Eye (tissue), 1 donor: ENCODE measurements around the gene MIER2.
"Not testable (repeated sequence)": the region's sequence is repeated elsewhere in the genome, so short reads cannot be mapped to it uniquely, and the experiment has no call there.

Experiments used
- DNase-seq: peaks from one replicate; pipeline ENCODE4 v3.0.0-alpha.2; 2015

The MIER2 gene

GRCh38 chr19:355536-355935, 10.9 kb upstream of the MIER2 start:
- not testable (repeated sequence) for DNase-seq

DNA sequence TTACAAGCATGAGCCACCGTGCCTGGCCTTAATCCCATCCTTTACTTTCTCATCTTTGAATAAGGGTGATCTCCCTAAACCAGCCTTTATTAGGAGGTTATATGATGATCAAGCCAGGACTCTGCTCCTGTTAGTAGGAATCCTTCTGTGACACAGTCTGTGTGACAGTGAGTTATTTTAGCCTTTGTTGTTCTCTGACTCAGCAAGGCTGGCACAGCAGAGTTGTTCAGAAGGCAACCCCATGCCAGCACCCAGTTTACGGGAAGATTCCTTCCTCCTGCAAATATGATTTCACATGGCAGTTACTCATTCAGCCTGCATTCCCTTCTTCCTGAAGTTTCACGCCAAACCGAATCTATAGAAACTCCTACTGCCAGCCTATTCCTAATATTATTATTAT, 10.5 kb upstream of the MIER2 start:
- DNase-seq: no peak

- DNase-seq: no peak
Measured at GRCh38 chr19:351976-352625, 7.5 kb upstream of the MIER2 start.

DNA sequence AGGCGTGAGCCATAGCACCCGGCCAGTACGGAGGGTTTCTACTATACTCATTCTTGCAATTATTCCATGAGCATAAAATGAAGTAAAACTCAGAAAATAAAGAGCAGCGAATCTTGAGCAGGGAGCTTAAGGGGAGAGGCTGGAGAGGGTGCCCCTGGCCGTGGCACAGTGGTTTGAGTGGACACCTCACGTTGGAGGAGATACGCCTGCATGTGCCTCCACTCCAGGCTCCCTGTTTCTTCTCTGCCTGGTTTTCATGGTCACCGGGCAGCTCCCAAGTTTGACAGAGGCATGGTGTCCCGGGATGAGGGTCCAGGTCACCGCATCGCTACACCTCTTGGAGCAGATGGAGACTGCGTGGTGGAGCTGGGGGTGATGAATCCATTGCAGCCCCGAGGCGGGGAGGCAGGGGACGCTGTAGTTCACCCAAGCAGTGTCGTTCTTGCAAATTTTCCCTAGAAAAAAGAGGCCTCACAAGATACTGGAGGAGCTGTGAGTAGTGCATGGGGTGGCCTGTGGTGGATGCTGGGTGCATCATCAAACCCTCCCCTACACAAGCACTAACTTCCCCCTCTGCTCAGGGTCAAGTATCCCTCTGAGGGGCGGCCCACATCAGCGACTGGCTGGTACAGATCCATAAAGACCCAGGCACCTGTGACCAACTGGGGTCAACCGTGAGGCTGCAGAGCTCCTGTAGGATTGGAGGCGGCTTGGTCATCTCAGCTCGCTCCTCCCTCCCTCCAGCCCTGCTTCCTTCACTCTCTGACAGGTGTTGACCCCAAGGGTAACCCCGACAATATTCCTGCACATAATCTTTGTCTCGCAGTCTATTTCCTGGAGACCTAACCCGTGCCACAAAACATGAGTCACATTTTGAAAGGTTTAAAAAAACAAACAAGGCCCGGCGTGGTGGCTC, 3.6 kb upstream of the MIER2 start:
- no peak for DNase-seq

GRCh38 chr19:345320-345879, 804 bp upstream of the MIER2 start:
- no peak for DNase-seq

- DNase-seq: peak; percentile 49
Measured at GRCh38 chr19:343941-344624, 513 bp downstream of the MIER2 start.

- DNase-seq: no peak
Measured at GRCh38 chr19:343451-343931, 1.1 kb downstream of the MIER2 start.

DNA sequence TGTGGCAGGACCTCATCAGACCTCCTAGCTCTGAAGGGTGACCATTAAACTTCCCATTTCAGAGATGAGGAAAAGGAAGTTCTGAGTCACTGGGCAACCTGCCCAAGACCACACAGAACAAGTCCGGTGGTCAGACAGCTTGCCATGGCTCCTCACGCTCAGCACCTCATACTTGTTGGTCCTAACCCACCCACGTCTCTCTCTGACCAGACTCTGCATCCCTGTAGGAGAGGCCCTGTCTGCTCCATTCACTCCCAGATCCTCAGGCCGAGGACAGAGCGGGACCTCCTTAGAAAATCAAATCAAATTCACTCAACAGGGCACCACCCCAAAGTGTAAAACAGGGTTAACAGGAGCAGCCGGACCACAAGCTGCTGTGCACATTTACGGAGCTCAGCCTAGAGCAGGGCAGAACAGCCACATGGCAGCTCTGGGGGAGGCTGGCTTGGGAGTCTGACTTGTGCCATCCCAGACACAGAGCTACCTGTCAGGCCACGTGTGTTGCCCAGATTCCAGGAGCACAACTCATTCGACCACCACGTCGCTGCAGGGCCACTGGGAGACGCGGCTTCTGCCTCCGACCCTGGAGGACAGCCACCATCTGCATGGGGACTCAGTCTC, 1.7 kb downstream of the MIER2 start:
- no peak for DNase-seq

GRCh38 chr19:342128-342455, 2.5 kb downstream of the MIER2 start:
- DNase-seq: no peak

DNA sequence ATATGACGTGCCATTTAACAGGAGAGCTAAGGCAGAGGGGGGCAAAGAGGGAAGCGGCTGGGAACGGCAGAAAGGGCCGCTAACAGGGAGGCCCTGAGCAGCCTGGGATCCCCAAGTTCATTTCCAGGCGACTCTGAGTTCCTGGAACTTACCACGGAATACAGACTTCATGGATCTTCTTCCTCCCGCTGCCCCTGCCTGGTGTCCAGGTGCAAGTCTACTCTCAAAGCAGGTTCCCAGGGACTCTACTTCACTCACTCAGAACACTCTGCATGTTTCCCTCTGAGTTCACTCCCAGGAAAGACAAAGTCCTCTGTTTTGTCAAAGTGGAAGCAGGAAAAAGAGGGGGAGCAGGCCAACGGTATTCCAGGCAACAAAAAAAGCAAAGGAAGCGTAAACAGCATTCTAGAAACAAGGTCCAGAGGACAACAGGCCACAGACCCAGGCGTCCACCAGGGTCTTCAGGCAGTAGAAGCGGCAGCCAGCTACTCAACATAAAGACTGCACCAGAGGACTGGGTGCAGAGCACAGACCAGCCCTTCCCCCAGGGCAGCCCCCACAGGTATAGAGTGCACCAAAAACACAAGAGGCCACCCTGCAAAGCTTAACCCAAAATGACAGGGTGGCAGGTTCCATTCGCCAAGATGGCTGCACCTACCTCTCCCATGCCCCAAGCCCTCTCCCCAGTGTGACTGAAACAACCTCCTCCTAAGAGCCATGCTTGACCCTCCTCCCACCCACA, 3.0 kb downstream of the MIER2 start:
- DNase-seq: no peak

DNA sequence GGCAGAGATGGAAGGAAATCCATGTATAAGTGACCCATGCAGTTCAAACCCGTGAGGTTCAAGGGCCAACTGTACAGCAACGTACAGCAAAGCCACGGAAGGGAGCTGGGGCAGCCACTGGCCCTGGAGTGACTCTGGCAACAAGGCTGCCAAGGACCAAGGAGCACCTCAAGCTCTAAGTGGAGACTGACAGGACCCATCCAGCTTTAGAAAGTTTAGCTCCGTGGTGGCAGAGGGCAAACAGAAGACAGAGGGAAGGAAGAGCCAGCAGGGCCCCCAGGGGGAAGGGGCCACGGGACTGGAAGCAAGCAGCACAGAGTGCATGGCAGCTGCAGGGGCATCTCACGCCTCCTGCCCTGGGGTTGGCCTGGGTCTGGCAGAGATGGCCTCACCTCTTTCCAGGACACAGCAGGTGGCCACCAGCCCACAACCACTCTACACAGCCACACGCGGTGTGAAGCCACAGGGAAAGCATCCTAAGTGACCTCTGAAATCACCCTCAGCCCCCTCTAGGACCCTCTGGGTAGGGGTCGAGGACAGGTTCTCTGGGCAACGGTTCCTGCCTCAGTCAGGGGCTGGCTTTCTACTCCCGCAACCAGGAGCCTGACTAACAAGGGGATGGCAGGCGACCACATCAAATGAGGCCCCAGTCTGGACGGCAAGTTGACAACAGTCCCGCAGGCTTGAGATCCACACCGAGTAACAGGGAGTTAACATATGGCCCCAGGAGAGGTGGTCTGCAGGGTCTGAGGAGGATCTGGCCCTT, 3.8 kb downstream of the MIER2 start:
- DNase-seq: no peak

DNA sequence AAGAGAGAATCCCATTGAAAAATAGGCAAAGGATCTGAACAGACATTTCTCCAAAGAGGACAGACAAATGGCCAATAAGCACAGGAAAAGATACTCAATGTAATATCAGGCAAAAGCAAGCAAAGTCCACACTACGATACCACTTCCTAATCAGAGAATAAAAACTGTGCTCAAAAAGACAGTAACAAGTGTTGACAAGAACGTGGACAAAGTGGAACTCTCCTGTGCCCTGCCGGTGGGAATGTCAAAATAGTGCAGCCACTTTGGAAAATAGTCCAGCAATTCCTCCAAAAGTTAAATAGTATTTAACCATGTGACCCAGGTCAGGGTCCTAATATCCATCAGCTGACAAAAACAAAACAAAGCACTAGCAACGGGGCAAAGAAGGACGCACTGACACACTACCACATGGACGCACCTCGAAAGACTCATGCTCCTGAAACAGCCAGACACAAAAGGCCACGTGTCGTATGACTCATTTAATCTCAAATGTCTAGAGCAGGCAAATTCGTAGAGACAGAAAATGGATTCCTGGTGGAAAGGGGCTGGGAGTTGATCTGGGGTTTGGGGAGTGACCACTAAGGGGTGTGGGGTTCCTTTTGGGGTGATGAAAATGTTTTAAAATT, 5.2 kb downstream of the MIER2 start:
- DNase-seq: no peak

GRCh38 chr19:338421-338820, 6.2 kb downstream of the MIER2 start:
- DNase-seq: no peak

- no peak for DNase-seq
Measured at GRCh38 chr19:336067-336614, 8.5 kb downstream of the MIER2 start.

DNA sequence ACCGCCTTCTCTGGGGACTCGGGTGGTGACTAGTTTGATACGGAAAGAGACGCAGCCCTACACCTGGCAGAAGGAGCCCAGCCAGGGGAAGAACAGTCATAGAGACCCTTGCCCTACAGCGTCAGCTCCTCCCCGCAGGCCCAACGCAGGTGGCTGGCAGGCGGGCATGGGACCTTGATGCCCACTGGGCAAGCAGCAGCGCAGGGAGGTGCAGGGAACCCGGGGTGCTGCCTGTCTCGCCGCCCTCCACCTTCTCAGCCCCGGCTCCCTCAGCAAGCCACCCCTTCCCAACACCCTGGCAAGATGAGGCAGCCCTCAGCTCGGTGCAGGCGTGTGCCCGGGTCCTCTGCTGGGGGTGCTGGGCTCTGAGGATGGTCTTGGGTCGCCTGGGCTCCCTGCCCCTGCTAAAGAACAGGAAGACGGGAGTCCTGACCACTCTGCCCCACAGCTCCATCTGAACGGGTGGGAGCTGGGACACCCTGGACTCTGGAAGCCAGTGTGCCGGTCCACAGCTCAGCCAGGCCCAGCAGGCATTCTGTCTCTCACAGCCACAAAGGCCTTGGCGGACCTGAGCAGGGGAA, 9.0 kb downstream of the MIER2 start:
- no peak for DNase-seq

GRCh38 chr19:335072-335471, 9.5 kb downstream of the MIER2 start:
- no peak for DNase-seq

DNA sequence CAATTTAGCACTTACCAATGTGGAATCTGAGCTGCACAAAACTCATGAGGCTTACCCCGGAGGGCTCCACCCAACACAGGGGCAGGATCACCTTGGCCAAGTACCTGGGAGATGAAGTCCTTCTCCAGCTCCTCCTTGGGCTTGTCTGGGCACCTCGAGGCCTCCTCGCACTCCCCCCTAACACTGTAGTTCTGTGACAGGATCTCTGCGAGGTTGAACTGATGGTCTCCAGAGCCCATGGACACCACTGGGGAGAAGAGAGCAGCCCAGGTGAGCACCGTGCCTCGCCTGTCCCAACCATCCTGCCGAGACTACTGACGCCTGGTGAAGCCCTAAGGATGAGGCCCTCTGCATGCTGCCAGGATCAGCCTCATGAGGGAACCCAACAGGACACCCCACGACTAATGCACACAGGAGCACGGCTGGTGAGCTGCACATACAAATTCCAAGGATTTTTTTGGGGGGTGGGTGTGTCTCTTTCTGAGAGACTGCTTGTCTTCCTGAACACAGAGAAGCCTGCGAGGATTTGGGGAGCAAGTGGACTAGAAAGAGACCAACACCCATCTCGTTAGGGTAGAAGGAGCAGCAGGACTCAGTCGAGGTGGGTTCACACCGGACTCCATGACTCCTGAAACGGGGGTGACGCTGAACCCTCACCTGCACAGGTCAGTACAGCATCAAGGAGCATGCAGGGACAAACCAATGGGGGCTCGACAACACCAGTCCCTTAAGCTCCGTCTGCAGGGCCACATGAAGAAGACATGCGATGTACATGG, 10.1 kb downstream of the MIER2 start:
- DNase-seq: no peak

DNA sequence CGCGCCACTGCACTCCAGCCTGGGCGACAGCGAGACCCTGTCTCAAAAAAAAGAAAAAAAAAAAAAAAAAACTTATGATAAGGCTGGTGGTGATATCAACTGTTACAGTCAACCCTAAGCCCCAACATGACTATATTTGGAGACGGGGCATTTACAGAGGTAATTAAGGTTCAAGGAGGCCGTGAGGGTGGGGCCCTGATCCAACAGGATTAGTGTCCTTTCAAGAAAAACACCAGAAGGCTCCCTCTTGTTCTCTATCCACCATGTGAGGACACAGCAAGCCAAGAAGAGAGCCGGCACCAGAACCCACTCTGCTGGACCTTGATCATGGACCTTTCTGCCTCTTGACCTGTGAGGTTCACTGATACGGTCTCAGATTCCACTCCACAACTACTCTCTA, 14.1 kb downstream of the MIER2 start:
- no peak for DNase-seq

DNA sequence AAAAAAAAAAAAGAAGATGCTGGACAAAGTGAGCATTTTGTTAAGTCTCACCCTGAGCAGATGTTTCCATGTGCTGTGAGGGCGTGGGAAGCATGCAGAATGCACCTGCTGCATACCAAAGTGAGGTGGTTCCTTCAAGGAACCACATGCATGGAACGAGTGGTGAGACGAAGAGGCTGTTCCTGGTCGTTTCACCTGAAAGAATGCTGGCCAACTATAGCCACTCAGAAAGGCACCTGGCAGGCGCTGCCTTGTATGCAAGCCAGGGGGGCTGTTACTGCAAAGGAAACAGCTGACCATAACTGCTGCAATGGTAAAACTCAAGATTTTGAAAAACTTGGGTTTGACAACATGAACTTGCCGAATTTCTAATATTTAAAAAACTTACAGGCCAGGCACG, 14.7 kb downstream of the MIER2 start:
- no peak for DNase-seq
